Natural killer cell (primary cell): ENCODE results near the gene MBL2. TPM values are rescaled to one million over a fixed set of nuclear protein-coding genes. Genes with fewer than 3 reads are reported as not detected.

Experiments
- ATAC-seq, 3 donors: fragments of 150-1000 bp in 2 of 3; fragments of 200-7000 bp in 1 of 3; cut with Tn5 transposase; 1 replicate in 1 of 3; 2 replicates in 2 of 3; pipeline ENCODE4 v1.10.0; 2021; ENCODE audit warnings: mild to moderate bottlenecking in 2 of 3, moderate library complexity in 2 of 3
- DNase-seq, 2 donors: peaks; one replicate each; pipeline versions ENCODE4 v3.0.0 to v3.0.0-alpha.2; 2013 to 2021; ENCODE audit warnings: mixed read lengths in 1 of 2
- H3K27ac ChIP-seq: one replicate; pipeline ENCODE4 v1.5.1; 2013; ENCODE audit warnings: mild to moderate bottlenecking, low read length
- H3K27me3 ChIP-seq: one replicate; pipeline ENCODE4 v1.6.1; 2013; ENCODE audit warnings: low read length; ENCODE audit not compliant: control insufficient read depth, insufficient read depth
- H3K36me3 ChIP-seq: one replicate; pipeline ENCODE4 v1.6.1; 2013; ENCODE audit warnings: low read length; ENCODE audit not compliant: control insufficient read depth, insufficient read depth
- H3K4me1 ChIP-seq: one replicate; pipeline ENCODE4 v1.6.1; 2013; ENCODE audit warnings: low read length; ENCODE audit not compliant: control insufficient read depth, insufficient read depth
- H3K4me3 ChIP-seq: one replicate; pipeline ENCODE4 v1.5.1; 2013; ENCODE audit warnings: low read length
- H3K9me3 ChIP-seq: one replicate; pipeline ENCODE4 v1.6.1; 2013; ENCODE audit warnings: low read length; ENCODE audit not compliant: control insufficient read depth, insufficient read depth
- H3K27ac Mint-ChIP-seq, 2 donors: one replicate each; pipeline ENCODE4 v1.8.0; 2022; ENCODE audit warnings: mild to moderate bottlenecking in 2 of 2, mixed read lengths in 2 of 2, moderate library complexity in 1 of 2
- H3K27me3 Mint-ChIP-seq, 2 donors: one replicate each; pipeline ENCODE4 v1.8.0; 2022; ENCODE audit warnings: low read depth in 2 of 2, mixed read lengths in 2 of 2
- H3K36me3 Mint-ChIP-seq: one replicate; pipeline ENCODE4 v1.8.0; 2022; ENCODE audit warnings: mixed read lengths
- H3K4me1 Mint-ChIP-seq, 2 donors: one replicate each; pipeline ENCODE4 v1.8.0; 2022; ENCODE audit warnings: mixed read lengths in 2 of 2
- H3K4me3 Mint-ChIP-seq: one replicate; pipeline ENCODE4 v1.8.0; 2022; ENCODE audit warnings: mild to moderate bottlenecking, moderate library complexity, mixed read lengths
- H3K9me3 Mint-ChIP-seq, 2 donors: one replicate each; pipeline ENCODE4 v1.8.0; 2022; ENCODE audit warnings: mixed read lengths in 2 of 2
- CTCF ChIP-seq: fragments of 200-600 bp; IDR thresholded peaks from one replicate; pipeline ENCODE4 v1.8.0; 2022; ENCODE audit warnings: antibody characterized with exemption
- WGBS: methylation state at CpG from one replicate; pipeline ENCODE4 v1.1.7; 2013; ENCODE audit warnings: missing lambda C conversion rate; ENCODE audit not compliant: insufficient coverage; 5-methylcytosine and 5-hydroxymethylcytosine counted together
- intact Hi-C: fragments of 100-400 bp; cut with micrococcal nuclease; formaldehyde crosslinking; loops from one replicate; pipeline ENCODE4 v1.14.2; 2022
- total RNA-seq, 4 donors: library from RNA; stranded (reverse); fragments of 120-200 nt in 1 of 4; gene quantifications; one replicate each; pipeline versions ENCODE4 v1.2.3 to v1.2.4, GENCODE V29; 2013 to 2022

The MBL2 gene
- total RNA-seq, 3 donors from 2014 or later (not counting 1 experiment from before 2014, with no cell fraction given) = not detected

- Mint-ChIP-seq H3K4me1 (no peaks in the 10 kb centered on the region), H3K27me3 (no peaks in the 10 kb centered on the region), H3K36me3 (no peaks in the 10 kb centered on the region), H3K4me3 (no peak overlapping the region), H3K9me3 (no peaks in the 10 kb centered on the region), H3K27ac (no peak overlapping the region)
- TF ChIP-seq CTCF = no peak
- intact Hi-C loops = no loop called here
- no peaks in the 10 kb centered on the region for H3K27me3 ChIP-seq
- ATAC-seq (no peak), DNase-seq (no peak)
- no peaks in the 10 kb centered on the region for H3K36me3 ChIP-seq
- H3K4me1 ChIP-seq = no peaks in the 10 kb centered on the region
- H3K4me3 ChIP-seq = no peak overlapping the region
- H3K27ac ChIP-seq = no peak overlapping the region
- H3K9me3 ChIP-seq = no peaks in the 10 kb centered on the region
These were observed 10.0 kb upstream of the MBL2 start for GRCh38 chr10:52782554-52782953.

- Histone ChIP-seq H3K27ac (no peak overlapping the region), H3K9me3 (no peaks in the 10 kb centered on the region), H3K36me3 (no peaks in the 10 kb centered on the region), H3K27me3 (no peaks in the 10 kb centered on the region), H3K4me1 (no peaks in the 10 kb centered on the region), H3K4me3 (no peak overlapping the region)
- no peaks in the 10 kb centered on the region for H3K9me3 Mint-ChIP-seq
- H3K27ac Mint-ChIP-seq = no peak overlapping the region
- H3K36me3 Mint-ChIP-seq = no peaks in the 10 kb centered on the region
- H3K4me1 Mint-ChIP-seq = no peaks in the 10 kb centered on the region
- no peak for DNase-seq
- intact Hi-C loops = no loop called here
- H3K27me3 Mint-ChIP-seq = no peaks in the 10 kb centered on the region
- WGBS = 46% methylated on average over 6 of the region's 6 CpGs
- TF ChIP-seq CTCF = no peak
- no peak overlapping the region for H3K4me3 Mint-ChIP-seq
- ATAC-seq = no peak
These were observed 8.0 kb upstream of the MBL2 start for GRCh38 chr10:52780391-52781155.

GRCh38 chr10:52779541-52780390, 7.2 kb upstream of the MBL2 start:
- Histone ChIP-seq H3K27me3 (no peaks in the 10 kb centered on the region), H3K9me3 (no peaks in the 10 kb centered on the region), H3K4me1 (no peaks in the 10 kb centered on the region), H3K36me3 (no peaks in the 10 kb centered on the region), H3K27ac (no peak overlapping the region), H3K4me3 (no peak overlapping the region)
- peak in 1 of 3 donors; percentile 65 for ATAC-seq
- no peaks in the 10 kb centered on the region for H3K27me3 Mint-ChIP-seq
- no peaks in the 10 kb centered on the region for H3K36me3 Mint-ChIP-seq
- peak; percentile 57 for TF ChIP-seq CTCF
- WGBS = 78% methylated on average over 12 of the region's 13 CpGs
- DNase-seq = peak; percentile 14 to 25
- intact Hi-C loops = no loop called here
- no peaks in the 10 kb centered on the region for H3K4me1 Mint-ChIP-seq
- no peak overlapping the region for H3K27ac Mint-ChIP-seq
- no peak overlapping the region for H3K4me3 Mint-ChIP-seq
- no peaks in the 10 kb centered on the region for H3K9me3 Mint-ChIP-seq
